Cardiac fibroblast (primary cell): ENCODE data around the gene CYP2E1.
A peak's percentile ranks its signal among the peaks of the same experiment; 100 is the strongest.
"Not testable (repeated sequence)": the region's sequence is repeated elsewhere in the genome, so short reads cannot be mapped to it uniquely, and the experiment has no call there.

Source experiments
- DNase-seq, 2 donors: peaks; one replicate each; pipeline versions ENCODE4 v3.0.0 to v3.0.0-alpha.2; 2010; ENCODE audit warnings: low read depth in 2 of 2
- H3K4me3 ChIP-seq, 2 donors: replicated peaks in 1 of 2; 1 replicate in 1 of 2; 2 replicates in 1 of 2; pipeline ENCODE4 v1.5.1; 2011; ENCODE audit warnings: low read depth in 2 of 2, low read length in 2 of 2, mild to moderate bottlenecking in 2 of 2, moderate library complexity in 1 of 2
- TF ChIP-seq, protein P1 (sequence below): IDR thresholded peaks from one replicate; pipeline ENCODE4 v1.5.1; 2011; ENCODE audit warnings: low read depth, mild to moderate bottlenecking, low read length, inconsistent platforms

CYP2E1 gene

DNA sequence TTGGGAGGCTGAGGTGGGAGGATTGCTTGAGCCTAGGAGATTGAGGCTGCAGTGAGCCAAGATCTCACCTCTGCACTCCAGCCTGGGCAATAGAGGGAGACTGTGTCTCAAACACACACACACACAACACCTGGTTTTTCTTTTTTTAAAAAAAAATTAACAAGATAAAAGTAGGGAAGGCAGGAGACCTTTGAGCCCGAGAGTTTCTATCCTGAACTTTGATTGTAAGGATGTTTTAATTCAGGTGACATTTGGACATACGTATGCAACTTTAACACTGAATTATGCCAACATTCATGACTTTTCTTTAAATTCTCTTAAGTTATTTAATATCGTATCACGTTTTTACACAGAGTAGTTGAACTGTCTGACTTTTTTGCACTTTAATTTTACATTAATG is 11.7 kb upstream of the CYP2E1 start:
- no peak for DNase-seq
- TF ChIP-seq, protein P1, sequence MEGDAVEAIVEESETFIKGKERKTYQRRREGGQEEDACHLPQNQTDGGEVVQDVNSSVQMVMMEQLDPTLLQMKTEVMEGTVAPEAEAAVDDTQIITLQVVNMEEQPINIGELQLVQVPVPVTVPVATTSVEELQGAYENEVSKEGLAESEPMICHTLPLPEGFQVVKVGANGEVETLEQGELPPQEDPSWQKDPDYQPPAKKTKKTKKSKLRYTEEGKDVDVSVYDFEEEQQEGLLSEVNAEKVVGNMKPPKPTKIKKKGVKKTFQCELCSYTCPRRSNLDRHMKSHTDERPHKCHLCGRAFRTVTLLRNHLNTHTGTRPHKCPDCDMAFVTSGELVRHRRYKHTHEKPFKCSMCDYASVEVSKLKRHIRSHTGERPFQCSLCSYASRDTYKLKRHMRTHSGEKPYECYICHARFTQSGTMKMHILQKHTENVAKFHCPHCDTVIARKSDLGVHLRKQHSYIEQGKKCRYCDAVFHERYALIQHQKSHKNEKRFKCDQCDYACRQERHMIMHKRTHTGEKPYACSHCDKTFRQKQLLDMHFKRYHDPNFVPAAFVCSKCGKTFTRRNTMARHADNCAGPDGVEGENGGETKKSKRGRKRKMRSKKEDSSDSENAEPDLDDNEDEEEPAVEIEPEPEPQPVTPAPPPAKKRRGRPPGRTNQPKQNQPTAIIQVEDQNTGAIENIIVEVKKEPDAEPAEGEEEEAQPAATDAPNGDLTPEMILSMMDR: no peak
- H3K4me3 ChIP-seq: no peak overlapping the region

DNA sequence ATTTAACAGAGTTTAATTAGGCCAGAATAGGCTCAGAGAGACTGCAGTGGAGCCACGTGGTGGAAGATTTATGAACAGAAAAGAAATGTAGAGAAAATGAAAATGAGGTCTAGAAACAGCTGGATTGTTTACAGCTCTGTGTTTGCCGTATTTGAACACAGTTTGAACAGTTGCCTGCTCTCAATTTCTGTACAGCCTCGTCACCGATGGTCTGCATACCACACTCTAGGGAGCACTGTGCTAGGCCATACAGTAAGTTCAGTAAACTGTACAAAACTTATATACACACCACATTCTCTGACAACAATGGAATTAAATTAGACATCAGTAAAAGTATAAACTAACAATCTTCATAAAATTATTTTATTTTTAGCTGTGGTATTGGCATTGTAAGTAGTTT is 11.1 kb upstream of the CYP2E1 start:
- H3K4me3 ChIP-seq: no peak overlapping the region
- TF ChIP-seq, protein P1: no peak
- no peak for DNase-seq

DNA sequence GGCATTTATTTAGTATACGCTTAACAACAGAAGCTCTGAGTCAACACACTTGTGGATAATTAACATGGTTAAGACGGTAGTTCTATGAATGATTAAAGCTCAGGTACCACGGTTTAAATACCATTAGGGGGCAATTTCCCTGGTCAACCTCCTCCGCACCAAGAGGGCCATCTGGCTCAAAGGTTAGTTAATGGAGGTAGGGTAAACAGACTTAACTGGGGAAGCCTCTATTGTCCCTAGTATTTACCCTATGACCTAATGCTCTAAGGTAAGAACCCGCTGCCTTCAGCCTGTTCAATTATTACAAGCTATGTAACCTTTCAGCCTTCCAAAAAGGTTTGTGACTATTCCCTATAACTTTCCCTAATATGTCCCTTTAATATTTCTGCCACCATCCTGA is 8.6 kb upstream of the CYP2E1 start:
- not testable (repeated sequence) for DNase-seq, H3K4me3 ChIP-seq

DNA sequence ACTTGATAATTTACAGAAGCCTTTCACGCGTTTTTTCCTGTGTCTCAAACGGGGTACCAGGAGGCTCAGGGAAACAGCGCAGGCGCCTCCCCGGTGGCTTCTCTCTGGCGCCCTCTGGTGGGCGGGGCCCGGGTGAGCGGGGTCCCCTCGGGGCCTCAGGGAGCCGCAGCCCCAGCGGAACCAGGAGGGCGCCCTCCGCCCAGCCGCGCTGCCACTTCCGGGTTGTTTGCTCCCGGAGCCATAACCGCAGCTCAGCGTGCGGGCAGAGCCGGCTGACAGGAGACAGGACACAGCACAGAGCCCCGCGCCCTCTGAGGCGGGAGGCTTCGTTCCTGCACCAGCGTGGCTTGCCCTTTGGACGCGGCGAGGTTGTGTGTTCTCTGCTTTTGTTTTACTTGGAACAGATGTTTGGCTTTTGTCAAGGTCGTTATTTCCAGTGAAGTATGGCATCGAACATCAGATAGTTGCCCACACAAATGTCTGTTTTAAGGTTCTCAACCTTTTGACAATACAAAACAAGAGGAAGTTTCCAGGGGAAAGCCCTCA is 6.9 kb upstream of the CYP2E1 start:
- TF ChIP-seq, protein P1: peak; percentile 67
- H3K4me3 ChIP-seq: peak overlapping the region; percentile 35 to 48
- peak; percentile 48 to 55 for DNase-seq

DNA sequence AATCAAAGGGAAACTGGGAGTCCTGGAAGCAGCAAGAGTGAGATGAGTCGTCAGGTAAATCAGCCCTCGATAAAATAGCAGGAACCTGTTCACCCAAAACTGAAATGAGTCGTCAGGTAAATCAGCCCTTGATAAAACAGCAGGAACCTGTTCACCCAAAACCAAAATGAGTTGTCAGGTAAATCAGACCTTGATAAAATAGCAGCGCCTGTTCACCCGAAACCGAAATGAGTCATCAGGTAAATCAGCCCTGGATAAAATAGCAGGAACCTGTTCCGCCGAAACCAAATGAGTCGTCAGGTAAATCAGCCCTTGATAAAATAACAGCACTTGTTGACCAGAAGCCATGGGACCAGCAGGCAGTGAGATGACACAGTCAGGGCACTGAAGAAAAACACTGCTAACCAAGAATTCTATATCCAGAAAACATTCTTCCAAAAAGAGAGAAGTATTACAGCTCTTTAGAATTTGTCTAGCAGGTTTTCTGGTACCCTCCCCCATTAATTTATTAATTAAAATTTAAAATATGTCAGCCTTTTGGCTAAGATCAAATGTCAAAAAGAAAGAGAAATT is 3.4 kb upstream of the CYP2E1 start:
- DNase-seq: no peak
- H3K4me3 ChIP-seq: no peak overlapping the region
- TF ChIP-seq, protein P1: no peak

DNA sequence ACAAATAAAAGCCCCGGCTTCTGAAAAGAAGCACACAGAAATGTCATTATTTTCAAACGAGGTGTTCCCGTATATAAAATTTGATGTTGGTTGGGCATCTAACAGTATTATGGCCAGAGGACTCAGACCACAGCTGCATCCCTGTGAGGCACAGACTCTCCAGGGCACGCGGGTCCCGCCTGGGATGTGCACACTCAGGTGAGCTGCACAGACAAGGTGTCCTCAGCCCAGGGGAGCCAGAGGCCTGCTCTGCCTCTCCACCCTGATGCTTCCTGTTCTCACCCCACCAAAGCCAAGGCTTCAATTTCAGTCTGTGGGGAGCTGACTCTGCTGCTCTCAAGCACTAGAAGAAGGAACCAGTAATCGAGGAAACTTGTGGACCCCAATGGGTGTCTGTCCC is 1.7 kb upstream of the CYP2E1 start:
- DNase-seq: no peak
- no peak overlapping the region for H3K4me3 ChIP-seq
- TF ChIP-seq, protein P1: no peak

DNA sequence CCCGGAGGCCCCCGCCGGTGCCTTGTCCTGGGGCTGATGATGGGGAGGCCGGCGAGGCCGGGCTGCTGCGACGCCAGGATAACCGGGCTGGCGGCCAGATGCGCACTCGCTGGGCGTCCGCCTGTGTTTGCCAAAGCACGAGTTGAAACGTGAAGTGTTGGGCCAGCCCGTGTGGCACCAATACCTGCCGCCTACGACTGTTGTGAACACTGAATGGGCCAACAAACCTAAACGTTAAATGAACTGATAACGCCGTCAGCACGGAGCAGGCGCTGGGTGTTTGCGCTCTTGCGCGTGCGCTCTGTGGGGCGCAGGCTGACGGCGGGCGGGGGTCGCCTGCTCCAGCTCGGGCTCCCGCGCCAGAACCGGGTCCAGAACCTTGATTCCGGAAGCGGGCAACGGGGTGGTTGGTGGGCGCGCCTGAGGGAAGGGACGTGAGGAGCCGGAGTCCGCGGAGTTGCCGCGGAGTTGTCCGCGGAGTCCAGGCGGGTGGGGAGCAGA is 658 bp downstream of the CYP2E1 start:
- DNase-seq: no peak
- TF ChIP-seq, protein P1: no peak
- no peak overlapping the region for H3K4me3 ChIP-seq
